Measurements from ENCODE around the gene GXYLT1.

The GXYLT1 gene

DNA sequence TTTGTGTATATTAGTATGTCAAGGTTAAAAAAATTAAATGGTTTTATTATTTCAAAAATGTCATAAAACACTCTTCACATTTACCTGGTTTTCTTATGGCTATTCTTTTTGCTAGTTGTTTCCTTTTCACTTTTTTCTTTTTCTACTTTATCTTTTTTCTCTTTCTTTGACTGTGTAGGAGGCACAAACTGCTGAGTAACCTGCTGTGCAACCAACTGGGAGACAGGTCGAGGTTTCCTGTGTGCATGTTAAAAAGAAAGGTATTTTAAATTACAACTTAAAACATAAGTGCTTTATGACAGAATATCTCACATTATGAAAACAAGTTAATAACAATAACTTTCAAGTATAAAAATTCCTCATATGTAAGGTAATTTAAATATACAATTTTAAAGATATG, 16.9 kb upstream of the GXYLT1 start:
- H3K4me2 ChIP-seq (ENCODE audit: low read length) = no peak overlapping the region
- H3K9ac ChIP-seq (ENCODE audit: low read length) = no peak overlapping the region
- no peaks in the 10 kb centered on the region for H3K36me3 ChIP-seq (ENCODE audit: control insufficient read depth, insufficient read depth, low read length)
- H3K23ac ChIP-seq (ENCODE audit: low read length) = no peak overlapping the region
- H3K4ac ChIP-seq (ENCODE audit: low read depth, low read length) = no peak overlapping the region
- no peak overlapping the region for H3K56ac ChIP-seq (ENCODE audit: low read length)
- no peak overlapping the region for H3K27ac ChIP-seq (ENCODE audit: low read depth, low read length)
- no peak for DNase-seq
- H3K79me2 ChIP-seq (ENCODE audit: control insufficient read depth, insufficient read depth, low read length) = no peaks in the 10 kb centered on the region
- H2AK5ac ChIP-seq (ENCODE audit: low read length) = no peak overlapping the region
- no peaks in the 10 kb centered on the region for H3K27me3 ChIP-seq (ENCODE audit: insufficient read depth, low read length, poor library complexity)
- no CpG with 5 or more reads among the region's 1 CpG for WGBS (ENCODE audit: extremely low coverage, insufficient coverage, low lambda C conversion rate)
- no peak overlapping the region for H4K5ac ChIP-seq (ENCODE audit: low read length)
- H3K79me1 ChIP-seq (ENCODE audit: low read length) = no peaks in the 10 kb centered on the region
- H3K18ac ChIP-seq (ENCODE audit: low read length) = no peak overlapping the region
- H3K4me1 ChIP-seq (ENCODE audit: control insufficient read depth, low read depth, low read length) = no peaks in the 10 kb centered on the region
- H2BK120ac ChIP-seq (ENCODE audit: low read depth, low read length) = no peak overlapping the region
- no peak overlapping the region for H3K4me3 ChIP-seq (ENCODE audit: low read length)
- H2BK5ac ChIP-seq (ENCODE audit: low read length) = no peak overlapping the region
- no peak overlapping the region for H2BK15ac ChIP-seq (replicated peaks; ENCODE audit: low read depth)
- no peak overlapping the region for H4K8ac ChIP-seq (ENCODE audit: low read depth, low read length)

DNA sequence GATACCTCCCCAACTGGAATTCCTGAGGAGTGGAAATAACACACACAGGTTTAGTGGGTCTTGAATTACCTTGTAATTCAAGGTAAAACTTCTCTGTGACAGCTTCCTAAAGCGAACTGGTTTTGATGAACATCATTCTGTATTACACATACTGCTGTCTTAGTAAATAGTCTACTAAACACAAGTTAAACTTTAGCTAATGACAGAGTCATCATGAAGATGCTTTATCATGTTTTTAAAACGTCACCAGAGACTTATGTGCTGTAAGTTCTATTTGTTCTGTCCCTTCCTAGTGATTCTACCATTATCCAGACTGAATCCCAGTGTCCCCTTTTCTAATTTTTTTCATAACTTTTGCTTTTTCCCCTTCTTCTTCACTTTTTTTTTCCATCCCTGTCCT, 11.6 kb upstream of the GXYLT1 start:
- Histone ChIP-seq H2BK15ac (replicated peaks; ENCODE audit: low read depth) (no peak overlapping the region), H3K18ac (ENCODE audit: low read length) (no peak overlapping the region), H4K5ac (ENCODE audit: low read length) (no peak overlapping the region), H3K9ac (ENCODE audit: low read length) (no peak overlapping the region), H3K79me2 (ENCODE audit: control insufficient read depth, insufficient read depth, low read length) (no peaks in the 10 kb centered on the region), H3K79me1 (ENCODE audit: low read length) (no peaks in the 10 kb centered on the region), H3K4me1 (ENCODE audit: control insufficient read depth, low read depth, low read length) (no peaks in the 10 kb centered on the region), H3K4me2 (ENCODE audit: low read length) (no peak overlapping the region), H2AK5ac (ENCODE audit: low read length) (no peak overlapping the region), H3K27ac (ENCODE audit: low read depth, low read length) (no peak overlapping the region), H3K23ac (ENCODE audit: low read length) (no peak overlapping the region), H3K27me3 (ENCODE audit: insufficient read depth, low read length, poor library complexity) (no peaks in the 10 kb centered on the region), H2BK5ac (ENCODE audit: low read length) (no peak overlapping the region), H3K56ac (ENCODE audit: low read length) (no peak overlapping the region), H3K36me3 (ENCODE audit: control insufficient read depth, insufficient read depth, low read length) (no peaks in the 10 kb centered on the region), H4K8ac (ENCODE audit: low read depth, low read length) (no peak overlapping the region), H3K4ac (ENCODE audit: low read depth, low read length) (no peak overlapping the region), H3K4me3 (ENCODE audit: low read length) (no peak overlapping the region), H2BK120ac (ENCODE audit: low read depth, low read length) (no peak overlapping the region)
- no CpG with 5 or more reads among the region's 2 CpGs for WGBS (ENCODE audit: extremely low coverage, insufficient coverage, low lambda C conversion rate)
- no peak for DNase-seq

DNA sequence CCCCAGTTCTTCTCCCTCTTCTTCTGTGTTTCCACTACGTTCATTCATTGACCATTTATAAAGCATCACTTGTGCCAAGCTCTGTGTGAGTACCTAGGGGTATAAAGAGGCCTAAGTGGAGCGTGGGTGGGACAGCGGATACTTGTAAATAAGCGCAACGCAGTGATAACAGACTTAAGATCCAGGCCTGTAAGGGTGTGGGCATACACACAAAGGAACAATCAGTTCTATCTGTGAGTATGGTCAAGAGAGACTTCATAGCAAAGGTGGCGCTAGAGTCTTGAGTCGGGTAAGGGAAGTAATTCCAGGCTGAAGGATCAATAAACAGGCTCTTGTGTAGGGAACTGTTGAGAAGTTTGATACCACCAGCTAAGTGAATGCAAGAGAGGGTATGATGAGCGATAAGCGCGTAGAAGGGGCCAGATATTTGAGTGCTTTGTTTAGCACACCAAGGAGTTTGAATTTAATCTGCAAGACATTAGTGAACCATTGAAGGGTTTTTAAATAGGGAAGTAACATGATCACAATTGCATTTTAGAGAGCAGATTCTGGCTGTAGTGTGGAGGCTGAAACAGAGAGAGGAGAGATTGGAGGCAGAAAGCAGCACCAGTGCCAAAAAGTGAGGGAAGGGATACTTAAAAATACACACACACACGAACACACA, 1.0 kb upstream of the GXYLT1 start:
- Histone ChIP-seq H3K36me3 (ENCODE audit: control insufficient read depth, insufficient read depth, low read length) (no peaks in the 10 kb centered on the region), H3K4me3 (ENCODE audit: low read length) (no peak overlapping the region), H2BK120ac (ENCODE audit: low read depth, low read length) (no peak overlapping the region), H3K27ac (ENCODE audit: low read depth, low read length) (no peak overlapping the region), H2BK5ac (ENCODE audit: low read length) (no peak overlapping the region), H3K4ac (ENCODE audit: low read depth, low read length) (no peak overlapping the region), H4K8ac (ENCODE audit: low read depth, low read length) (no peak overlapping the region), H3K79me2 (ENCODE audit: control insufficient read depth, insufficient read depth, low read length) (peaks cover 12% of the 10 kb centered on the region), H3K27me3 (ENCODE audit: insufficient read depth, low read length, poor library complexity) (no peaks in the 10 kb centered on the region), H2AK5ac (ENCODE audit: low read length) (no peak overlapping the region), H3K56ac (ENCODE audit: low read length) (peak overlapping the region; percentile 69), H2BK15ac (replicated peaks; ENCODE audit: low read depth) (no peak overlapping the region), H3K4me1 (ENCODE audit: control insufficient read depth, low read depth, low read length) (peaks cover 5% of the 10 kb centered on the region), H3K4me2 (ENCODE audit: low read length) (no peak overlapping the region), H4K5ac (ENCODE audit: low read length) (no peak overlapping the region), H3K9ac (ENCODE audit: low read length) (no peak overlapping the region), H3K18ac (ENCODE audit: low read length) (no peak overlapping the region), H3K23ac (ENCODE audit: low read length) (no peak overlapping the region), H3K79me1 (ENCODE audit: low read length) (peaks cover 7% of the 10 kb centered on the region)
- no CpG with 5 or more reads among the region's 11 CpGs for WGBS (ENCODE audit: extremely low coverage, insufficient coverage, low lambda C conversion rate)
- DNase-seq = peak; percentile 80

DNA sequence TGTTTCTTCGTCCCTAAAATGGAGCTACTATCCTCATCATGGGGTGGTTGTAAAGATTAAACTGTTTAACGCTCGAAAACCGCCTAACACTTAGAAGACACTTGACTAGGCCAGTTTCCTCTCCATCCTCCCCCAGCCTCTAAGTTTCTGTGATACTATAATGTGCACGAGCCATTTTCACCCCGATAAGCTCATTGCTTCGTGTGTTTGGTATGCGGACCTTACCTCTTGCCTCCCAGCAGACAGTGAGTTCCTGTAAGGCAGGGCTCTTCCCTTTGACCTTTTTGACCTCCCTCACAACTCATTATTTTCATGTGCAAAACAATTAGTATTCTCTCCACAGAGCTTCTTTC, 499 bp upstream of the GXYLT1 start:
- Histone ChIP-seq H2BK5ac (ENCODE audit: low read length) (no peak overlapping the region), H3K4ac (ENCODE audit: low read depth, low read length) (no peak overlapping the region), H3K4me2 (ENCODE audit: low read length) (peak overlapping the region; percentile 84), H3K9ac (ENCODE audit: low read length) (peak overlapping the region; percentile 77), H4K8ac (ENCODE audit: low read depth, low read length) (no peak overlapping the region), H3K27me3 (ENCODE audit: insufficient read depth, low read length, poor library complexity) (no peaks in the 10 kb centered on the region), H3K23ac (ENCODE audit: low read length) (no peak overlapping the region), H2BK120ac (ENCODE audit: low read depth, low read length) (no peak overlapping the region), H3K79me1 (ENCODE audit: low read length) (peaks cover 7% of the 10 kb centered on the region), H3K36me3 (ENCODE audit: control insufficient read depth, insufficient read depth, low read length) (no peaks in the 10 kb centered on the region), H3K4me3 (ENCODE audit: low read length) (peak overlapping the region; percentile 47), H2AK5ac (ENCODE audit: low read length) (no peak overlapping the region), H3K4me1 (ENCODE audit: control insufficient read depth, low read depth, low read length) (peaks cover 5% of the 10 kb centered on the region), H4K5ac (ENCODE audit: low read length) (no peak overlapping the region), H3K79me2 (ENCODE audit: control insufficient read depth, insufficient read depth, low read length) (peaks cover 13% of the 10 kb centered on the region), H3K56ac (ENCODE audit: low read length) (peak overlapping the region; percentile 69), H3K18ac (ENCODE audit: low read length) (no peak overlapping the region), H2BK15ac (replicated peaks; ENCODE audit: low read depth) (no peak overlapping the region), H3K27ac (ENCODE audit: low read depth, low read length) (no peak overlapping the region)
- peak; percentile 57 for DNase-seq
- WGBS (ENCODE audit: extremely low coverage, insufficient coverage, low lambda C conversion rate) = no CpG with 5 or more reads among the region's 8 CpGs

DNA sequence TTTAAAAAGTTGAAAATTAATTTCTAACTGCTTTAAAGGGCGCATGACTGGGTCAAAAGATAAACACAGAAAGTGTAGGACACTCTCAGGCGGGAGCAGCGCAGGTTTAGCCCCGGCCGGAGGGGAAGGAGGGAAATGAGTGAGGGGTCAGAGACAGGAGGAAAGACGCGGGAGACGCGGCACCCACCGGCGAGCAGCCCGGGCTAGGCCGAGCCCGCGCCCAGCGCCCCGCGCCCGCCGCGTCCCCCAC, 591 bp downstream of the GXYLT1 start:
- Histone ChIP-seq H3K23ac (ENCODE audit: low read length) (no peak overlapping the region), H2BK15ac (replicated peaks; ENCODE audit: low read depth) (no peak overlapping the region), H3K4ac (ENCODE audit: low read depth, low read length) (no peak overlapping the region), H2BK120ac (ENCODE audit: low read depth, low read length) (no peak overlapping the region), H3K79me1 (ENCODE audit: low read length) (peaks cover 7% of the 10 kb centered on the region), H4K8ac (ENCODE audit: low read depth, low read length) (no peak overlapping the region), H2AK5ac (ENCODE audit: low read length) (no peak overlapping the region), H3K9ac (ENCODE audit: low read length) (peak overlapping the region; percentile 77), H3K27me3 (ENCODE audit: insufficient read depth, low read length, poor library complexity) (no peaks in the 10 kb centered on the region), H3K79me2 (ENCODE audit: control insufficient read depth, insufficient read depth, low read length) (peaks cover 16% of the 10 kb centered on the region), H3K4me1 (ENCODE audit: control insufficient read depth, low read depth, low read length) (peaks cover 5% of the 10 kb centered on the region), H3K36me3 (ENCODE audit: control insufficient read depth, insufficient read depth, low read length) (no peaks in the 10 kb centered on the region), H3K27ac (ENCODE audit: low read depth, low read length) (peak overlapping the region; percentile 94), H3K4me3 (ENCODE audit: low read length) (peak overlapping the region; percentile 68), H3K56ac (ENCODE audit: low read length) (peak overlapping the region; percentile 96), H4K5ac (ENCODE audit: low read length) (no peak overlapping the region), H3K4me2 (ENCODE audit: low read length) (peak overlapping the region; percentile 67), H3K18ac (ENCODE audit: low read length) (peak overlapping the region; percentile 65), H2BK5ac (ENCODE audit: low read length) (no peak overlapping the region)
- WGBS (ENCODE audit: extremely low coverage, insufficient coverage, low lambda C conversion rate) = no CpG with 5 or more reads among the region's 21 CpGs
- DNase-seq = peak; percentile 37

DNA sequence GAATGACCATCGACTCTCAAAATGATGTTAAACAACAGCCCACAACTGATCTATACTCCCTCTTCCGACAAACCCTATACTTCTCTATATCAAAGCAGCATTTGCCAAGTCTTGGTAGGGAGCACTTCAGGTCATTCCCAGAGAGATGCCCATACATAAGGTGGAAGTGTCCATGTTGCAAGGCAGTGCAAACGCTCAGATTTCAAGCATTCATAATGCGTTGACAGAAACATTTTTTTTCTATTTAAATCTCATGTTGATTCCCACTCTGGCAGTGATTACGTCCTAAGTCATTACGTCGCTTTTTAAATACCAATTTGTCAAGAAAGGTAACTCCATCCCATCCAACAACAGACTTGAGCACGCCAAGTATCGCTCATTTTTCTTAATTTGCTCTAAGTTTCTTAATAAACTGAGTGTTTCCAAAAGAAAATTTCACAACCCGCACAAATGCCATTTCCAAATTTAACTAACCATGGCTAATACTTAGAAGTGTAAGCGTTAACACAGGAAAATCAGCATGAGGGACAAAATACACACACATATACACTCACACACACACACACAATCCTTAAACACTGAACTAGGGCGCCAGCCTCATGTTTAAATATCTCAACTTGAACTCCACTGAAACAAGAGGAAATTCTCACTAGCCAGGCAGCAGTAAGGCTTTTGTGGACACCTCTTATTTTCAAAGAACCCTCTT, 1.1 kb downstream of the GXYLT1 start:
- Histone ChIP-seq H3K36me3 (ENCODE audit: control insufficient read depth, insufficient read depth, low read length) (no peaks in the 10 kb centered on the region), H3K23ac (ENCODE audit: low read length) (peak overlapping the region; percentile 59), H3K4me2 (ENCODE audit: low read length) (peak overlapping the region; percentile 67), H3K79me2 (ENCODE audit: control insufficient read depth, insufficient read depth, low read length) (peaks cover 16% of the 10 kb centered on the region), H4K5ac (ENCODE audit: low read length) (no peak overlapping the region), H3K79me1 (ENCODE audit: low read length) (peaks cover 7% of the 10 kb centered on the region), H2BK5ac (ENCODE audit: low read length) (no peak overlapping the region), H3K18ac (ENCODE audit: low read length) (no peak overlapping the region), H2AK5ac (ENCODE audit: low read length) (peak overlapping the region; percentile 30), H3K27ac (ENCODE audit: low read depth, low read length) (peak overlapping the region; percentile 94), H3K4me1 (ENCODE audit: control insufficient read depth, low read depth, low read length) (peaks cover 5% of the 10 kb centered on the region), H2BK120ac (ENCODE audit: low read depth, low read length) (no peak overlapping the region), H4K8ac (ENCODE audit: low read depth, low read length) (no peak overlapping the region), H3K4me3 (ENCODE audit: low read length) (peak overlapping the region; percentile 68), H3K27me3 (ENCODE audit: insufficient read depth, low read length, poor library complexity) (no peaks in the 10 kb centered on the region), H3K9ac (ENCODE audit: low read length) (peak overlapping the region; percentile 77), H2BK15ac (replicated peaks; ENCODE audit: low read depth) (no peak overlapping the region), H3K4ac (ENCODE audit: low read depth, low read length) (no peak overlapping the region), H3K56ac (ENCODE audit: low read length) (peak overlapping the region; percentile 96)
- peak; percentile 5 for DNase-seq
- no CpG with 5 or more reads among the region's 12 CpGs for WGBS (ENCODE audit: extremely low coverage, insufficient coverage, low lambda C conversion rate)
